ENCODE results near the gene FOXRED1.

GRCh38 chr11:126310992-126311310, 42.0 kb downstream of the FOXRED1 start:
- TF ChIP-seq BACH1 (IDR thresholded peaks at IDR 0.05; ENCODE audit: borderline replicate concordance) (no peak), EP300 (IDR thresholded peaks at IDR 0.05; ENCODE audit: borderline replicate concordance in 1 of 2, control insufficient read depth in 1 of 2, low read depth in 2 of 2, low read length in 2 of 2) (no peak)

Measured in GM12878 (cell line).